ENCODE results near the gene NTM.

The NTM gene

GRCh38 chr11:131670876-131671275 lies 300.5 kb downstream of the NTM start:
- CTCF ChIA-PET, result interaction anchor here (0.6 kb wide), 1 partner anchor 23 kb away, joined by 3 read pairs; no protein-coding TSS in a partner anchor
- TF ChIP-seq L3MBTL2 (conservative IDR thresholded peaks at IDR 0.05), result no peak
- TF ChIP-seq CTBP1 (IDR thresholded peaks at IDR 0.05; ENCODE audit: borderline replicate concordance), result no peak
- TF ChIP-seq NFRKB (IDR thresholded peaks at IDR 0.05), result no peak
- TF ChIP-seq FOXM1 (IDR thresholded peaks at IDR 0.05; ENCODE audit: borderline replicate concordance), result no peak
- no peak for TF ChIP-seq PKNOX1 (IDR thresholded peaks at IDR 0.05)
- no peak for TF ChIP-seq BHLHE40 (IDR thresholded peaks at IDR 0.05; ENCODE audit: borderline replicate concordance)
- no peak for TF ChIP-seq HDGF (IDR thresholded peaks at IDR 0.05; ENCODE audit: borderline replicate concordance)
- no peak for TF ChIP-seq FOXK2 (IDR thresholded peaks at IDR 0.05)
- no peak for TF ChIP-seq FOXA1 (IDR thresholded peaks at IDR 0.05)
- TF ChIP-seq TARDBP (IDR thresholded peaks at IDR 0.05), result no peak
- TF ChIP-seq ZNF384 (IDR thresholded peaks at IDR 0.05), result no peak
- TF ChIP-seq ELF4 (IDR thresholded peaks at IDR 0.05), result no peak
- TF ChIP-seq LEF1 (IDR thresholded peaks at IDR 0.05; ENCODE audit: borderline replicate concordance), result no peak
- no peak for TF ChIP-seq SUZ12 (IDR thresholded peaks at IDR 0.05)
- TF ChIP-seq SP1 (IDR thresholded peaks at IDR 0.05), result no peak
- no peak for TF ChIP-seq ARNT (IDR thresholded peaks at IDR 0.05)
- POLR2A ChIA-PET, result no interaction called here
- DNase-seq (ENCODE audit: extremely low spot score), result no peak

GRCh38 chr11:131671320-131671719 lies 300.9 kb downstream of the NTM start:
- TF ChIP-seq FOXK2 (IDR thresholded peaks at IDR 0.05) (no peak), PKNOX1 (IDR thresholded peaks at IDR 0.05) (no peak), LEF1 (IDR thresholded peaks at IDR 0.05; ENCODE audit: borderline replicate concordance) (no peak), FOXA1 (IDR thresholded peaks at IDR 0.05) (no peak), ELF4 (IDR thresholded peaks at IDR 0.05) (no peak), NFRKB (IDR thresholded peaks at IDR 0.05) (no peak), TARDBP (IDR thresholded peaks at IDR 0.05) (no peak), HDGF (IDR thresholded peaks at IDR 0.05; ENCODE audit: borderline replicate concordance) (no peak), L3MBTL2 (conservative IDR thresholded peaks at IDR 0.05) (no peak), SP1 (IDR thresholded peaks at IDR 0.05) (no peak)
- POLR2A ChIA-PET, result no interaction called here
- CTCF ChIA-PET, result interaction anchor here (0.6 to 0.7 kb wide), 2 partner anchors 23 to 809 kb away, joined by 3 read pairs; no protein-coding TSS in a partner anchor
- no peak for DNase-seq (ENCODE audit: extremely low spot score)

- TF ChIP-seq NFRKB (IDR thresholded peaks at IDR 0.05) (no peak), BHLHE40 (IDR thresholded peaks at IDR 0.05; ENCODE audit: borderline replicate concordance) (no peak), CTBP1 (IDR thresholded peaks at IDR 0.05; ENCODE audit: borderline replicate concordance) (no peak), ELF4 (IDR thresholded peaks at IDR 0.05) (no peak), FOXM1 (IDR thresholded peaks at IDR 0.05; ENCODE audit: borderline replicate concordance) (no peak), L3MBTL2 (conservative IDR thresholded peaks at IDR 0.05) (no peak), ARNT (IDR thresholded peaks at IDR 0.05) (no peak), SP1 (IDR thresholded peaks at IDR 0.05) (no peak), SUZ12 (IDR thresholded peaks at IDR 0.05) (no peak), LEF1 (IDR thresholded peaks at IDR 0.05; ENCODE audit: borderline replicate concordance) (no peak), ZNF384 (IDR thresholded peaks at IDR 0.05) (no peak), TARDBP (IDR thresholded peaks at IDR 0.05) (no peak), FOXK2 (IDR thresholded peaks at IDR 0.05) (no peak)
- ChIA-PET POLR2A (no interaction called here), CTCF (interaction anchor here (0.6 to 0.7 kb wide), 2 partner anchors 607 to 809 kb away, joined by 3 read pairs; no protein-coding TSS in a partner anchor)
- no peak for DNase-seq (ENCODE audit: extremely low spot score)
These were observed 301.3 kb downstream of the NTM start for GRCh38 chr11:131671734-131672133.

- POLR2A ChIA-PET, result no interaction called here
- CTCF ChIA-PET, result interaction anchor here (0.6 to 0.7 kb wide), 2 partner anchors 607 to 809 kb away, joined by 3 read pairs; no protein-coding TSS in a partner anchor
- DNase-seq (ENCODE audit: extremely low spot score), result no peak
- TF ChIP-seq HDGF (IDR thresholded peaks at IDR 0.05; ENCODE audit: borderline replicate concordance) (no peak), CTBP1 (IDR thresholded peaks at IDR 0.05; ENCODE audit: borderline replicate concordance) (no peak), FOXM1 (IDR thresholded peaks at IDR 0.05; ENCODE audit: borderline replicate concordance) (no peak), L3MBTL2 (conservative IDR thresholded peaks at IDR 0.05) (no peak)
These were observed 301.8 kb downstream of the NTM start for GRCh38 chr11:131672191-131672590.

GRCh38 chr11:131674051-131674755 lies 303.8 kb downstream of the NTM start:
- peak; percentile 75 for DNase-seq (ENCODE audit: extremely low spot score)
- CTCF ChIA-PET, result interaction anchor here (0.6 to 1.6 kb wide), 14 partner anchors 8 to 609 kb away, joined by 3 to 17 read pairs (median 4); no protein-coding TSS in a partner anchor
- no peak for TF ChIP-seq BHLHE40 (IDR thresholded peaks at IDR 0.05; ENCODE audit: borderline replicate concordance)
- no peak for TF ChIP-seq PKNOX1 (IDR thresholded peaks at IDR 0.05)
- TF ChIP-seq CTBP1 (IDR thresholded peaks at IDR 0.05; ENCODE audit: borderline replicate concordance), result no peak
- TF ChIP-seq LEF1 (IDR thresholded peaks at IDR 0.05; ENCODE audit: borderline replicate concordance), result no peak
- no peak for TF ChIP-seq NFRKB (IDR thresholded peaks at IDR 0.05)
- no peak for TF ChIP-seq TARDBP (IDR thresholded peaks at IDR 0.05)
- TF ChIP-seq FOXM1 (IDR thresholded peaks at IDR 0.05; ENCODE audit: borderline replicate concordance), result no peak
- TF ChIP-seq FOXA1 (IDR thresholded peaks at IDR 0.05), result no peak
- no peak for TF ChIP-seq ELF4 (IDR thresholded peaks at IDR 0.05)
- no peak for TF ChIP-seq SUZ12 (IDR thresholded peaks at IDR 0.05)
- TF ChIP-seq ZNF384 (IDR thresholded peaks at IDR 0.05), result no peak
- no peak for TF ChIP-seq L3MBTL2 (conservative IDR thresholded peaks at IDR 0.05)
- TF ChIP-seq ARNT (IDR thresholded peaks at IDR 0.05), result no peak
- no peak for TF ChIP-seq SP1 (IDR thresholded peaks at IDR 0.05)
- no peak for TF ChIP-seq FOXK2 (IDR thresholded peaks at IDR 0.05)
- POLR2A ChIA-PET, result no interaction called here
